OCI-LY3 (cell line): ENCODE data around the gene VPS41.

Source experiments
- EZH2phosphoT487 ChIP-seq: fragments of 200-600 bp; shearing (Covaris generic); IDR thresholded peaks from 2 replicates; pipeline ENCODE4 v1.6.1; 2018; ENCODE audit warnings: antibody characterized with exemption, mixed run types, low read depth
- TF ChIP-seq, protein P1 (sequence below): fragments of 200-600, 300-600 bp; sonication (generic); IDR thresholded peaks from 2 replicates; pipeline ENCODE4 v1.5.1; 2014; ENCODE audit warnings: antibody characterized with exemption, low read length, low read depth

DNA sequence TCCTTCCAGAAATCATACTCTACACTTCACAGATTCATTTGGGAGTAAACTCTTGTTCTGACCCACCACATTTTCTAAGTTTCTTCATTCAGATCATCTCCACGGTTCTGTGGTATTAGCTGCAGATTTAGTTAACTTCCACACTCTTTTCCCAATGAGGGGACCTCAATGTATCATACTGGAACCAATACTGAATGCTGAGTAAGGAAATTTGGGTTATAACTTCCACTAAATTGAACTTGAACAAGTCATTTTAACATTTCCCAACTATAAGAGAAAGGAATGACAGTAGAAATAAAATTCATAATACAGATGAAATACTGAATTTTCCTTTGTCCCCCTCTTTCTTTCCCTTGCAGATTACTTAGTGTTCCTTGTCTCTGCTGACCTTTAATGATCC lies 131.4 kb downstream of the VPS41 start:
- TF ChIP-seq, protein P1, sequence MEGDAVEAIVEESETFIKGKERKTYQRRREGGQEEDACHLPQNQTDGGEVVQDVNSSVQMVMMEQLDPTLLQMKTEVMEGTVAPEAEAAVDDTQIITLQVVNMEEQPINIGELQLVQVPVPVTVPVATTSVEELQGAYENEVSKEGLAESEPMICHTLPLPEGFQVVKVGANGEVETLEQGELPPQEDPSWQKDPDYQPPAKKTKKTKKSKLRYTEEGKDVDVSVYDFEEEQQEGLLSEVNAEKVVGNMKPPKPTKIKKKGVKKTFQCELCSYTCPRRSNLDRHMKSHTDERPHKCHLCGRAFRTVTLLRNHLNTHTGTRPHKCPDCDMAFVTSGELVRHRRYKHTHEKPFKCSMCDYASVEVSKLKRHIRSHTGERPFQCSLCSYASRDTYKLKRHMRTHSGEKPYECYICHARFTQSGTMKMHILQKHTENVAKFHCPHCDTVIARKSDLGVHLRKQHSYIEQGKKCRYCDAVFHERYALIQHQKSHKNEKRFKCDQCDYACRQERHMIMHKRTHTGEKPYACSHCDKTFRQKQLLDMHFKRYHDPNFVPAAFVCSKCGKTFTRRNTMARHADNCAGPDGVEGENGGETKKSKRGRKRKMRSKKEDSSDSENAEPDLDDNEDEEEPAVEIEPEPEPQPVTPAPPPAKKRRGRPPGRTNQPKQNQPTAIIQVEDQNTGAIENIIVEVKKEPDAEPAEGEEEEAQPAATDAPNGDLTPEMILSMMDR, result no peak
- TF ChIP-seq EZH2phosphoT487, result no peak
